Measurements from ENCODE around the gene RLN3. TPM values are rescaled to one million over a fixed set of nuclear protein-coding genes. Genes with fewer than 3 reads are reported as not detected.

RLN3 gene, protein sequence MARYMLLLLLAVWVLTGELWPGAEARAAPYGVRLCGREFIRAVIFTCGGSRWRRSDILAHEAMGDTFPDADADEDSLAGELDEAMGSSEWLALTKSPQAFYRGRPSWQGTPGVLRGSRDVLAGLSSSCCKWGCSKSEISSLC
- polyA plus RNA-seq (2012; ENCODE audit: low read depth, missing spikeins) = not detected

- TF ChIP-seq POLR2A (IDR thresholded peaks at IDR 0.05; ENCODE audit: low read depth, low read length) = no peak
- TF ChIP-seq PAX5 (IDR thresholded peaks at IDR 0.05; ENCODE audit: insufficient read depth, low read length, severe bottlenecking) = no peak
- no peak for TF ChIP-seq POU2F2 (IDR thresholded peaks at IDR 0.05; ENCODE audit: low read depth, low read length)
- no peak for TF ChIP-seq POLR2AphosphoS5 (IDR thresholded peaks at IDR 0.05; ENCODE audit: low read depth, low read length)
- no peak for TF ChIP-seq TAF1 (IDR thresholded peaks at IDR 0.05; ENCODE audit: low read depth, low read length)
- no peak for TF ChIP-seq SPI1 (IDR thresholded peaks at IDR 0.05; ENCODE audit: low read depth, low read length)
- no peak for DNase-seq (ENCODE audit: insufficient read length, low spot score)
- no peak for FAIRE-seq
Measured at GRCh38 chr19:14027856-14028450, at the start of gene RLN3. RLN3 (plus strand) TSS chr19:14028148; CDS start chr19:14028205, 57 bp downstream.

GRCh38 chr19:13978351-13979243, 49.4 kb upstream of the RLN3 start:
- FAIRE-seq (no peak), DNase-seq (ENCODE audit: insufficient read length, low spot score) (no peak)
- no peak for TF ChIP-seq SPI1 (IDR thresholded peaks at IDR 0.05; ENCODE audit: low read depth, low read length)

- DNase-seq (ENCODE audit: insufficient read length, low spot score) (no peak), FAIRE-seq (no peak)
- TF ChIP-seq PAX5 (IDR thresholded peaks at IDR 0.05; ENCODE audit: insufficient read depth, low read length, severe bottlenecking) (no peak), SPI1 (IDR thresholded peaks at IDR 0.05; ENCODE audit: low read depth, low read length) (no peak), POLR2A (IDR thresholded peaks at IDR 0.05; ENCODE audit: low read depth, low read length) (no peak)
Measured at GRCh38 chr19:13979244-13979615, 48.7 kb upstream of the RLN3 start.

DNA sequence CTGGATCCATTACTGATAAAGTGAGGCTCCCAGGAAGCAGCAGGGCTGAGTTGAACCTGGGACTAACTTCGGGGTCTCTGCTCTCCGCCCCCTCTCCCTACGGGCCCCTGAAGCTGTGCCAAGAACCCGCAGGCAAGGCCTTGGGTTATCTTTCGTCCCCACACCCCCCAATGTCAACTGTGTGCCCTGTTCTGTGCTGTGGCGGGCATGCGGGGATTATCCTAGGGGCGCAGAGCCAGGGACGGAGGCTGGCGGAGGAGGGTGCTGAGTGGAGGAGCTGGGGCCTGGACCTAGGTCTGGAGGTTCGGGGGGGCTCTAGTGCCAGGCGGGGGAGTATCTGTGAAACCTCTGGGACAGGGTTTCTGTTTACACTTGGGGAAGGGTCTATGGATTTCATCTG, 48.3 kb upstream of the RLN3 start:
- no peak for DNase-seq (ENCODE audit: insufficient read length, low spot score)
- FAIRE-seq = no peak
- TF ChIP-seq PAX5 (IDR thresholded peaks at IDR 0.05; ENCODE audit: insufficient read depth, low read length, severe bottlenecking) (no peak), TAF1 (IDR thresholded peaks at IDR 0.05; ENCODE audit: low read depth, low read length) (no peak), SPI1 (IDR thresholded peaks at IDR 0.05; ENCODE audit: low read depth, low read length) (no peak), POLR2A (IDR thresholded peaks at IDR 0.05; ENCODE audit: low read depth, low read length) (no peak), POU2F2 (IDR thresholded peaks at IDR 0.05; ENCODE audit: low read depth, low read length) (no peak), POLR2AphosphoS5 (IDR thresholded peaks at IDR 0.05; ENCODE audit: low read depth, low read length) (no peak)

DNA sequence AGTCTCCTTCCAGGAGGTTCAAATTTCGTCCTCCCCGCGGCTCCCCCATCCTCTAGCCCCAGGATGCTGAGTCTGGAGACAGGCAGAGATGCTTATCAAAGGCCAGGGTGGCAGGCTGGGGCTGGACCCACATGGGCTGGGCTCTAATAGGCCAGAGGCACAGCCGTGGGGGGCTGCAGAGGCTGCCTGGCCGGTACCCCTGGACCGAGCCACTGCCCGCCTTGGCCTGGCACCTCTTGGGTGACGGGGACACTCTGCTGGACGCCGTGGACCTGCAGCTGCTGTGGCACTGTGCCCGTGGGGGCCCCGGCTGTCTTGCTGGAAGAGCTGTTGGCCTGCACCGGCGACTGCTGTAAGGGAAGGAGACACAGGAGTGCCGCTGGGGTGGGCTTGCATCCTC, 47.6 kb upstream of the RLN3 start:
- no peak for TF ChIP-seq TAF1 (IDR thresholded peaks at IDR 0.05; ENCODE audit: low read depth, low read length)
- TF ChIP-seq POU2F2 (IDR thresholded peaks at IDR 0.05; ENCODE audit: low read depth, low read length) = no peak
- no peak for TF ChIP-seq POLR2AphosphoS5 (IDR thresholded peaks at IDR 0.05; ENCODE audit: low read depth, low read length)
- no peak for TF ChIP-seq SPI1 (IDR thresholded peaks at IDR 0.05; ENCODE audit: low read depth, low read length)
- no peak for TF ChIP-seq PAX5 (IDR thresholded peaks at IDR 0.05; ENCODE audit: insufficient read depth, low read length, severe bottlenecking)
- TF ChIP-seq POLR2A (IDR thresholded peaks at IDR 0.05; ENCODE audit: low read depth, low read length) = no peak
- FAIRE-seq (no peak), DNase-seq (ENCODE audit: insufficient read length, low spot score) (no peak)

DNA sequence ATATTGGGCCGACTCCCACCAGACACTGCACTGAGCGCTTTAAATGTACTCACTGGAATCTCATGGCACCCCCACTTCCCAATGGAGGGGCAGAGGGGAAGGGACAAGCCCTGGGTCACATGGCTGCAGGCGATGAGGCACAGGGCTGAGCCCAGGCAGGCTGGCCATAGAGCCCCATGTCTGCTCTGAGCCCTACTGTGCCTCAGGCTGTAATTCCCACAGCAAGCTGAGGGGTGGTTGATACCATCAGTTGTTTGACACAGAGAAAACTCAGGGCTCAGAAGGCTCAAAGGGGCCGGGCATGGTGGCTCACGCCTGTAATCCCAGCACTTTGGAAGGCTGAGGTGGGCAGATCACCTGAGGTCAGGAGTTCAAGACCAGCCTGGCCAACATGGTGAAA, 46.9 kb upstream of the RLN3 start:
- FAIRE-seq (no peak), DNase-seq (ENCODE audit: insufficient read length, low spot score) (no peak)
- TF ChIP-seq POU2F2 (IDR thresholded peaks at IDR 0.05; ENCODE audit: low read depth, low read length) (no peak), PAX5 (IDR thresholded peaks at IDR 0.05; ENCODE audit: insufficient read depth, low read length, severe bottlenecking) (no peak), TAF1 (IDR thresholded peaks at IDR 0.05; ENCODE audit: low read depth, low read length) (no peak), SPI1 (IDR thresholded peaks at IDR 0.05; ENCODE audit: low read depth, low read length) (no peak), POLR2AphosphoS5 (IDR thresholded peaks at IDR 0.05; ENCODE audit: low read depth, low read length) (no peak), POLR2A (IDR thresholded peaks at IDR 0.05; ENCODE audit: low read depth, low read length) (no peak)

- no peak for DNase-seq (ENCODE audit: insufficient read length, low spot score)
- TF ChIP-seq POU2F2 (IDR thresholded peaks at IDR 0.05; ENCODE audit: low read depth, low read length) = no peak
- no peak for FAIRE-seq
Measured at GRCh38 chr19:13981467-13981866, 46.5 kb upstream of the RLN3 start.

DNA sequence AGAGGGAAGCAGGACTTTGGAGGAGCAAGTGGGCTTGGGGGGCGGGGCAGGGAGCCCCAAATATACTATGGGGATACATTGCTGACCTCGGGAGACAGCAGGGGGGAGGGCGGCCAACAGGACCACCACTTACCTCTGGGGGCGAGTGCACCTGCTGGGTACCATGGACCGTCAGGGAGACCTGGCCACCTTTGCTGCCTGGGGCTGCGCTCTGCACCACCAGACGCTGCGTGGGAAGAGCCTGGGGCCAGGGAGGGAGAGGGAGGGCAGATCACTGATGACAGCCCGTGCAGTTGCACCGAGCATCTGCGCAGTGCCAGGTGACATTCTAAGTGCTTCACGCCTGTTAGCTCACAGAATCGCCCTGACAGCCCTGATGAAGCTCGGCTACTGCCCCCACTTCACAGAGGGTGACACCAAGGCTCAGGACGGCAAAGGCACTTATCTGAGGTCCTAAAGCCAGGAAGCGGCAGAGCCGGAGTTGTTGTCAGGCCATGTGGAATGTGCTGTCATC, 45.9 kb upstream of the RLN3 start:
- DNase-seq (ENCODE audit: insufficient read length, low spot score) (no peak), FAIRE-seq (no peak)

GRCh38 chr19:13982773-13983172, 45.2 kb upstream of the RLN3 start:
- FAIRE-seq (no peak), DNase-seq (ENCODE audit: insufficient read length, low spot score) (no peak)
- TF ChIP-seq POLR2A (IDR thresholded peaks at IDR 0.05; ENCODE audit: low read depth, low read length) (no peak), TAF1 (IDR thresholded peaks at IDR 0.05; ENCODE audit: low read depth, low read length) (no peak), POLR2AphosphoS5 (IDR thresholded peaks at IDR 0.05; ENCODE audit: low read depth, low read length) (no peak), PAX5 (IDR thresholded peaks at IDR 0.05; ENCODE audit: insufficient read depth, low read length, severe bottlenecking) (no peak), SPI1 (IDR thresholded peaks at IDR 0.05; ENCODE audit: low read depth, low read length) (no peak), POU2F2 (IDR thresholded peaks at IDR 0.05; ENCODE audit: low read depth, low read length) (no peak)

More for the DNA sequence above, 45.9 kb upstream of the RLN3 start:
- TF ChIP-seq POLR2AphosphoS5 (IDR thresholded peaks at IDR 0.05; ENCODE audit: low read depth, low read length) (no peak), SPI1 (IDR thresholded peaks at IDR 0.05; ENCODE audit: low read depth, low read length) (no peak), TAF1 (IDR thresholded peaks at IDR 0.05; ENCODE audit: low read depth, low read length) (no peak), PAX5 (IDR thresholded peaks at IDR 0.05; ENCODE audit: insufficient read depth, low read length, severe bottlenecking) (no peak), POU2F2 (IDR thresholded peaks at IDR 0.05; ENCODE audit: low read depth, low read length) (no peak), POLR2A (IDR thresholded peaks at IDR 0.05; ENCODE audit: low read depth, low read length) (no peak)

Measured in GM12891 (cell line).